ENCODE measurements around the gene GCM1. TPM values are rescaled to one million over a fixed set of nuclear protein-coding genes. Genes with fewer than 3 reads are reported as not detected.

The GCM1 gene
- total and polyA plus RNA-seq, 9 of the 15 experiments (the other 6 are each of a cell fraction or from before 2014, with no cell fraction given), result not detected

- TF ChIP-seq HBP1 (CRISPR knock-in tag; IDR thresholded peaks at IDR 0.05), result no peak
Observed at GRCh38 chr6:53189554-53189953, 40.9 kb upstream of the GCM1 start (continued).

GRCh38 chr6:53188833-53189232 lies 40.2 kb upstream of the GCM1 start:
- TF ChIP-seq CHD2 (IDR thresholded peaks at IDR 0.05; ENCODE audit: low read depth, low read length), result no peak
- no peak for TF ChIP-seq TARDBP (IDR thresholded peaks at IDR 0.05)
- TF ChIP-seq MAFF (IDR thresholded peaks at IDR 0.05; ENCODE audit: low read length), result peak; percentile 81
- no peak for TF ChIP-seq ZNF431 (CRISPR knock-in tag; IDR thresholded peaks at IDR 0.05)
- TF ChIP-seq C11orf30 (IDR thresholded peaks at IDR 0.05; ENCODE audit: low read depth), result peak; percentile 86
- peak; percentile 93 for TF ChIP-seq ZNF316 (IDR thresholded peaks at IDR 0.05)
- peak; percentile 77 for TF ChIP-seq MAFG (tag; conservative IDR thresholded peaks at IDR 0.05)
- peak; percentile 78 for TF ChIP-seq MAFK (IDR thresholded peaks at IDR 0.05; ENCODE audit: low read length)
- TF ChIP-seq DACH1 (IDR thresholded peaks at IDR 0.05; ENCODE audit: partially characterized antibody), result no peak
- ChIA-PET CTCF (ENCODE audit: low intra/inter-chr PET ratio) (interaction anchor here (0.6 to 0.8 kb wide), 2 partner anchors 17 to 295 kb away, joined by 3 read pairs; no protein-coding TSS in a partner anchor), POLR2A (interaction anchor here (1.2 to 1.5 kb wide), 2 partner anchors 90 to 308 kb away, joined by 3 read pairs; no protein-coding TSS in a partner anchor)
- 0 out of 2 replicates have a peak, but pooled peaks cover 2% of the 10 kb centered on the region for H3K9me3 ChIP-seq (replicated peaks; ENCODE audit: control insufficient read depth, insufficient read depth, low read depth, low read length)
- DNase-seq (ENCODE audit: extremely low read depth in 1 of 4, low spot score in 3 of 4), result no peak
- H3K27ac ChIP-seq (ENCODE audit: extremely low read depth, low read depth, low read length), result no peak overlapping the region
- no peak overlapping the region for H3K9ac ChIP-seq (ENCODE audit: insufficient read depth in 1 of 2, low read depth in 2 of 2, low read length in 2 of 2)
- ATAC-seq, result no peak
- no peaks in the 10 kb centered on the region for H3K9me1 ChIP-seq (ENCODE audit: control insufficient read depth, insufficient read depth, low read length)
- H3K79me2 ChIP-seq (ENCODE audit: control insufficient read depth, insufficient read depth, low read length), result no peaks in the 10 kb centered on the region
- no peaks in the 10 kb centered on the region for H3K36me3 ChIP-seq (ENCODE audit: control insufficient read depth, insufficient read depth, low read length)
- H3K4me3 ChIP-seq, result no peak overlapping the region
- H3K27me3 ChIP-seq (ENCODE audit: control insufficient read depth in 2 of 2, insufficient read depth in 2 of 2, low read length in 2 of 2), result no peaks in the 10 kb centered on the region
- WGBS (ENCODE audit: insufficient coverage, low coverage, missing lambda C conversion rate), result 37% methylated on average over 2 of the region's 2 CpGs
- intact Hi-C loops (cut with micrococcal nuclease) (no loop called here), in situ Hi-C loops (cut with MboI) (loop anchor here (25.0 kb wide), 1 partner anchor 248 kb away; no protein-coding TSS in a partner anchor)
- peaks cover 0 to 6% of the 10 kb centered on the region in 2 experiments; a peak in 1 of 5 replicates for H3K4me1 ChIP-seq (replicated peaks in 1 of 2; ENCODE audit: control insufficient read depth in 2 of 2, insufficient read depth in 2 of 2, low read length in 2 of 2)
- peak overlapping the region; percentile 71; the same call in 1 of the 2 replicates for H2AFZ ChIP-seq (ENCODE audit: low read depth, low read length)
- no peak overlapping the region for H3K4me2 ChIP-seq (ENCODE audit: insufficient read depth, low read length)
- no peak for FAIRE-seq
- BruUV-seq (replicated peaks), result no TSS peak
- H4K20me1 ChIP-seq (replicated peaks; ENCODE audit: control insufficient read depth, insufficient read depth, low read length), result no peaks in the 10 kb centered on the region
